Measurements from ENCODE around the gene RCCD1. TPM values are rescaled to one million over a fixed set of nuclear protein-coding genes. Genes with fewer than 3 reads are reported as not detected.

The RCCD1 gene
- total RNA-seq, 1 donor from 2014 or later = 10.0 TPM

DNA sequence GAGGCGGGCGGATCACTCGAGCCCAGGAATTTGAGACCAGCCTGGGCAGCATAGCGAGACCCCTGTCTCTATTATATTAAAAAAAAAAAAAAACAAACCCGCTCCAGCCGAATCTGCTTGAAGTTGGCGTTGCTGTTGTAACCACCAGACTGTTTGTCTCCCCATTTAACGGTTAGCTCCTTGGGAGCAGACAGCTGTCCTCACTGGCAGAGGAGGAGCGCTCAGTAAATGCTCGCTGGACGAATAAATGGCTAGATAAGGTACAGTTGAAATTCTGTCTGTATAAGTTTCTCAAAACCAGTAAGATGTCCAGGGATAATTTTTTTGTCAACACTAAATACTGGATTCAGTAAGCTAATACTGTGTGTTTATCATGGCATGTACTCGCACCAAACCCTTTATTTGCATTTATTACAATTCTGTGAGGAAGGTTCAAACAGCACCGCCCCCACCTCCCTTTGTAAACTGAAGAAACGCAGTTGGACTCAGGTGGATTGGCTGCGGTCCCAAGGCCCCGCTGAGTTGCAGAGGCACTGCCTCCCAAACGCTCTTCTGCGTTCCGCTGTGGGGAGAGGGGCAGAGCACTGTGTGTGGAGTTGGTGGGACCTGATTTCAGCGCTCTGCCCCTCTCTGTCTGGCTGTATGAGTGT lies 1.1 kb downstream of the RCCD1 start:
- H3K9me3 ChIP-seq = no peaks in the 10 kb centered on the region
- TF ChIP-seq, protein P1, sequence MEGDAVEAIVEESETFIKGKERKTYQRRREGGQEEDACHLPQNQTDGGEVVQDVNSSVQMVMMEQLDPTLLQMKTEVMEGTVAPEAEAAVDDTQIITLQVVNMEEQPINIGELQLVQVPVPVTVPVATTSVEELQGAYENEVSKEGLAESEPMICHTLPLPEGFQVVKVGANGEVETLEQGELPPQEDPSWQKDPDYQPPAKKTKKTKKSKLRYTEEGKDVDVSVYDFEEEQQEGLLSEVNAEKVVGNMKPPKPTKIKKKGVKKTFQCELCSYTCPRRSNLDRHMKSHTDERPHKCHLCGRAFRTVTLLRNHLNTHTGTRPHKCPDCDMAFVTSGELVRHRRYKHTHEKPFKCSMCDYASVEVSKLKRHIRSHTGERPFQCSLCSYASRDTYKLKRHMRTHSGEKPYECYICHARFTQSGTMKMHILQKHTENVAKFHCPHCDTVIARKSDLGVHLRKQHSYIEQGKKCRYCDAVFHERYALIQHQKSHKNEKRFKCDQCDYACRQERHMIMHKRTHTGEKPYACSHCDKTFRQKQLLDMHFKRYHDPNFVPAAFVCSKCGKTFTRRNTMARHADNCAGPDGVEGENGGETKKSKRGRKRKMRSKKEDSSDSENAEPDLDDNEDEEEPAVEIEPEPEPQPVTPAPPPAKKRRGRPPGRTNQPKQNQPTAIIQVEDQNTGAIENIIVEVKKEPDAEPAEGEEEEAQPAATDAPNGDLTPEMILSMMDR (IDR thresholded peaks at IDR 0.05) = no peak
- no peak for DNase-seq (ENCODE audit: low spot score in 2 of 2)
- intact Hi-C loops (cut with DNase I) = loop anchor here (1.0 to 5.0 kb wide), 4 partner anchors 21 to 317 kb away; partner anchors contain the start of genes PRC1, UNC45A and VPS33B
- H3K4me1 ChIP-seq = peaks cover 11 to 39% of the 10 kb centered on the region in 2 donors
- H3K27me3 ChIP-seq = no peaks in the 10 kb centered on the region
- peak overlapping the region; percentile 75 to 80 for H3K4me3 ChIP-seq
- no peak overlapping the region for H3K27ac ChIP-seq
- peaks cover 29 to 30% of the 10 kb centered on the region in 2 donors for H3K36me3 ChIP-seq

DNA sequence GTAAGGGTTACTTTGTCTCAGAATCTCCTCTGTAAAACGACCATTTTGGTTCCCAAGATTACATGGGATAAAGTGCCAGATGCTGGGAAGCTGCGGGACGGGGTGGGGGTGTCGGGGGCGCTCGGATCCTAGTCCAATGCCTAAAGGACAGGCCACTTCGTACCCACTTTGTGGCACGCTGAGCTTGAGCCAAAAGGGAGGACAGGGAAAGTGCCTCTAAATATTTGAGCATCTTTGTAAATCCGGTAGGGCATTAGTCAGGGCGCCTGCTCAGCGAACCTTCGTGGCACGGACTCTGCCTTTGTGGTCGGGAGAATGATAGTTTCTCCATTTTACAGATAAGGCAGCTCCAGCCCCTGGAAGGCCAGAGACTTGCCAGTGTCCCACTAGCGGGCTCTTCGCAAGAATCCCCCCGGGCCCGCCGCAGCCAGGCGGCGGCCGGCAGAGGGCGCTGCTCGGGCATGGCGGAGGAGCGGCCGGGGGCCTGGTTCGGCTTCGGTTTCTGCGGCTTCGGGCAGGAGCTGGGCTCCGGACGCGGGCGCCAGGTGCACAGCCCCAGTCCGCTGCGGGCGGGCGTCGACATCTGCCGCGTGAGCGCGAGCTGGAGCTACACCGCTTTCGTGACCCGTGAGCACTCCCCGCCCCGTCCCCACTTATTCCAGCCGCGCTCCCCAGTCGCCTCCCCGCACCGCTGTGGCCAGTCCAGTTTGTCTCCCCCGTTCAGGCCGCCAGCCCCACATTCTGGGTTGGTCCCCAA lies 1.8 kb downstream of the RCCD1 start:
- H3K4me3 ChIP-seq = peak overlapping the region; percentile 50 to 73
- H3K27ac ChIP-seq = peak overlapping the region; percentile 71 to 91
- peak in 1 of 2 donors; percentile 88 for DNase-seq (ENCODE audit: low spot score in 2 of 2)
- H3K4me1 ChIP-seq = peaks cover 13 to 44% of the 10 kb centered on the region in 2 donors
- intact Hi-C loops (cut with DNase I) = loop anchor here (1.0 to 5.0 kb wide), 4 partner anchors 22 to 316 kb away; partner anchors contain the start of genes PRC1 and UNC45A
- TF ChIP-seq, protein P1 (IDR thresholded peaks at IDR 0.05) = peak; percentile 91 to 97 (median 93)
- peaks cover 22% of the 10 kb centered on the region in 2 donors for H3K36me3 ChIP-seq
- H3K27me3 ChIP-seq = no peaks in the 10 kb centered on the region
- H3K9me3 ChIP-seq = no peaks in the 10 kb centered on the region

DNA sequence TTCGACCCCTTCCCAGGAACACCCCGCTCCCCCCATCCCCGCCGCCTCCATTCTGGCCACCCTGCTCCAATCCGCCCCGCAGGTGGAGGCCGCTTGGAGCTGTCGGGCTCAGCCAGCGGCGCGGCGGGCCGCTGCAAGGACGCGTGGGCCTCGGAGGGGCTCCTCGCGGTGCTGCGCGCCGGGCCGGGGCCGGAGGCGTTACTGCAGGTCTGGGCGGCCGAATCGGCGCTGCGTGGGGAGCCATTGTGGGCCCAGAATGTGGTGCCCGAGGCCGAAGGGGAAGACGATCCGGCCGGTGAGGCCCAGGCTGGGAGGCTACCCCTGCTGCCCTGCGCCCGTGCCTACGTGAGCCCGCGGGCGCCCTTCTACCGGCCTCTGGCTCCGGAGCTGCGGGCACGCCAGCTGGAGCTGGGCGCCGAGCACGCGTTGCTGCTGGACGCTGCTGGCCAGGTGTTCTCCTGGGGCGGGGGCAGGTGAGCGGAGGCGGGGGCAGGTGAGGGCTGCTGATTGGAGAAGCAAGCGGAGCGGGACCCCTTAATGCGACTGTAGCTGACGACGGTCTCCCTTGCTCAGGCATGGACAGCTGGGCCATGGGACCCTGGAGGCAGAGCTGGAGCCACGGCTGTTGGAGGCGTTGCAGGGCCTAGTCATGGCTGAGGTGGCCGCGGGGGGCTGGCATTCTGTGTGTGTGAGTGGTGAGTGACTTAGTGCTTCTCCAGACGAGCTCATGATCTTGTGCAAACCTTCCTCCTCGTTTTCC lies 2.5 kb downstream of the RCCD1 start:
- Histone ChIP-seq H3K4me1 (peaks cover 13 to 44% of the 10 kb centered on the region in 2 donors), H3K27me3 (no peaks in the 10 kb centered on the region), H3K9me3 (no peaks in the 10 kb centered on the region), H3K36me3 (peaks cover 15 to 16% of the 10 kb centered on the region in 2 donors), H3K4me3 (peak overlapping the region; percentile 50 to 73), H3K27ac (peak overlapping the region; percentile 71 to 91)
- intact Hi-C loops (cut with DNase I) = loop anchor here (1.0 to 5.0 kb wide), 3 partner anchors 22 to 315 kb away; partner anchors contain the start of gene UNC45A
- TF ChIP-seq, protein P1 (IDR thresholded peaks at IDR 0.05) = no peak
- no peak for DNase-seq (ENCODE audit: low spot score in 2 of 2)

DNA sequence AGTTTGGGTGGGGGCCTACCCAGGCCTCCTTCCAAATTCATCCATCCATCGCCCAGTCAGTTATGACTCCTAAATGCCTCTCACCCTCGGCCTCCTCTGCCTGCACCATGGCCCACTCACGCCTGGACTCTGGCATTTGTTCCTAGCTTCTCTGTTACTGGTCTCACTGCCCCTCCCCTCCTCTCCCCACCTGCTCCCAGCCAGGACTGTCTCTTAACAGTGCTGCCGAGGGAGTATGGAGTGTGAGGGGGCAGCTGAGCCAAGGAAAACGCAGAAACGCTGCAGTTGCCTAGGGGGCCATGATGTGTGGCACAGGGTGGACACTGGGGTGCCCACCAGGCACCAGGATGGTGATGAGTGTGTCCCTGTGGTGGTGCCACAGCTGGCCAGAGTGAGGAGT lies 3.1 kb downstream of the RCCD1 start:
- intact Hi-C loops (cut with DNase I) = loop anchor here (1.0 to 5.0 kb wide), 3 partner anchors 23 to 315 kb away; partner anchors contain the start of gene UNC45A
- TF ChIP-seq, protein P1 (IDR thresholded peaks at IDR 0.05) = no peak
- Histone ChIP-seq H3K27me3 (no peaks in the 10 kb centered on the region), H3K4me1 (peaks cover 13 to 44% of the 10 kb centered on the region in 2 donors), H3K27ac (peak overlapping the region; percentile 71 to 91), H3K9me3 (no peaks in the 10 kb centered on the region), H3K4me3 (peak overlapping the region; percentile 50 to 73), H3K36me3 (peaks cover 12% of the 10 kb centered on the region in 2 donors)
- DNase-seq (ENCODE audit: low spot score in 2 of 2) = no peak

DNA sequence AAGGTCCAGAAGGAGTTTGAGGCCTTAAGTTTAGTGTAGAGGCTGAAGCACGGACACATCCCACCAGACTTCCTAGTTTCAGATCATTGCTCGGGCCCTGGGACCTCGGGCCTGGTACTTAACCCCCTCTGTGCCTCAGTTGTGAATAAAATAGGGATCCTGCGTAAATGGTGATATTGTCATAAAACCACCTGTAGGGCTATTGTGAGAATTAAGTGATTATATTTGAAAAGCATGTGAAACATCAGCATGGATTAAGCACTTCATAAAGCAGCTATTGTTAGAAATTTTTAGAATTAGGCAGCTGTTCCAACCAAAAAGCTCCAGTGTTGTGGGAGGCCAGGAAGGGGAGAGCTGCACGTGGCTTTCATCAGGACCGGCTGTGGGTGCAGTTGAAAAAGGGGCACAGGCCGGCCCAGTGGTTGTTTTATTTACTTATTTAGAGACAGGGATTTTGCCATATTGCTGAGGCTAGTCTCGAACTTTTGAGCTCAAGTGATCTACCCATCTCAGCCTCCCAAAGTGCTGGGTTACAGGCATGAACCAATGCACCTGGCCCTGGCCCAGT lies 4.4 kb downstream of the RCCD1 start:
- TF ChIP-seq, protein P1 (IDR thresholded peaks at IDR 0.05) = no peak
- peaks cover 0 to 4% of the 10 kb centered on the region in 2 donors for H3K36me3 ChIP-seq
- DNase-seq (ENCODE audit: low spot score in 2 of 2) = no peak

More for the DNA sequence above, 4.4 kb downstream of the RCCD1 start:
- Histone ChIP-seq H3K9me3 (no peaks in the 10 kb centered on the region), H3K4me1 (peaks cover 13 to 44% of the 10 kb centered on the region in 2 donors), H3K4me3 (no peak overlapping the region), H3K27me3 (no peaks in the 10 kb centered on the region), H3K27ac (peak overlapping the region; percentile 83 to 91)
- intact Hi-C loops (cut with DNase I) = loop anchor here (5.0 kb wide), 1 partner anchor 313 kb away; no protein-coding TSS in a partner anchor

Measured in ascending aorta (tissue), 2 donors.